ENCODE data around the gene TMEM17. TPM values are rescaled to one million over a fixed set of nuclear protein-coding genes. Genes with fewer than 3 reads are reported as not detected.

The TMEM17 gene
- total RNA-seq, 1 donor from 2014 or later: 1.4 TPM

- DNase-seq (ENCODE audit: low spot score): no peak
Measured at GRCh38 chr2:62473246-62473827, 32.7 kb downstream of the TMEM17 start.

DNA sequence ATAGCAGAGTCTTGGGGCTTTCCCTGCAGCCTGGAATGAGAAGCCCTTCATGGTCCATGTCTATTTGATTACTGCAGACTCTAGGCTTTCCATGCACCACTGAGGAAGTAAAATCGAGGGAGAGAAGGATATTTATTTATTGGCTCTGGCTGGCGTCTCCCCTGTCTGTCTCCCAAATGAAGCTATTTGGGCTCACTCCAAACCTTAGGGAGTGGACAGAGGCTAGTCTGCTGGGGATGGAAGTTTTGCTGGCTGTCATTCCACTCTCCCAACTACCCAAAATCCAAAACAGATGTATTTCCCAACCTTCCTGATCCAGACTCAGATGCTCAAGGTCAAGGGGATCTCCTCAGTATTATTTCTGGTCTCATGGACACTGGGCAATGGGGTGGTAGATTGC, 33.7 kb downstream of the TMEM17 start:
- DNase-seq (ENCODE audit: low spot score): no peak

- no peak for DNase-seq (ENCODE audit: low spot score)
Measured at GRCh38 chr2:62471816-62472215, 34.2 kb downstream of the TMEM17 start.

GRCh38 chr2:62471404-62471803, 34.6 kb downstream of the TMEM17 start:
- DNase-seq (ENCODE audit: low spot score): no peak

GRCh38 chr2:62469548-62469947, 36.4 kb downstream of the TMEM17 start:
- DNase-seq (ENCODE audit: low spot score): no peak

DNA sequence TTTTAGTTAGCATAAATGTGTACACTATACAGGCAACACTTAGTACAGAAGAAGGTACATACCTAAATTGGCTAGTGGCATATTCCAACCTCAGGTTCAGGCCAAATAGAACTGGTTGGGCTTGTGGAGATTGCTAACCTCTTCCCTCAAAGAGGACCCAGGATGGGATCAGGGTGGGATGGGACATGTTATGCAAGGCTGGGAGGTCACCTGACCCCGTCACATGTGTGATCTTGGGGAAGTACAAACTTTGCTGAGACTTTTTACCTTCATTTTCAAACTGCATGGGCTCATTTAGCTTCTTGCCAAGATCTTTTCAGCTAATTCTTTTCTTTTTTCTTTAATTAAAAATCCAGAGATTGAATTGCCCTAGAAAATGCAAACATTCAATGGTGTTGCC, 36.9 kb downstream of the TMEM17 start:
- no peak for DNase-seq (ENCODE audit: low spot score)

GRCh38 chr2:62467475-62468321, 38.3 kb downstream of the TMEM17 start:
- DNase-seq (ENCODE audit: low spot score): no peak

- DNase-seq (ENCODE audit: low spot score): no peak
Measured at GRCh38 chr2:62467100-62467474, 38.9 kb downstream of the TMEM17 start.

- DNase-seq (ENCODE audit: low spot score): no peak
Measured at GRCh38 chr2:62466503-62466854, 39.5 kb downstream of the TMEM17 start.

GRCh38 chr2:62465741-62466502, 40.1 kb downstream of the TMEM17 start:
- DNase-seq (ENCODE audit: low spot score): no peak

- DNase-seq (ENCODE audit: low spot score): no peak
Measured at GRCh38 chr2:62465039-62465740, 40.8 kb downstream of the TMEM17 start.

GRCh38 chr2:62464221-62465007, 41.6 kb downstream of the TMEM17 start:
- DNase-seq (ENCODE audit: low spot score): no peak

DNA sequence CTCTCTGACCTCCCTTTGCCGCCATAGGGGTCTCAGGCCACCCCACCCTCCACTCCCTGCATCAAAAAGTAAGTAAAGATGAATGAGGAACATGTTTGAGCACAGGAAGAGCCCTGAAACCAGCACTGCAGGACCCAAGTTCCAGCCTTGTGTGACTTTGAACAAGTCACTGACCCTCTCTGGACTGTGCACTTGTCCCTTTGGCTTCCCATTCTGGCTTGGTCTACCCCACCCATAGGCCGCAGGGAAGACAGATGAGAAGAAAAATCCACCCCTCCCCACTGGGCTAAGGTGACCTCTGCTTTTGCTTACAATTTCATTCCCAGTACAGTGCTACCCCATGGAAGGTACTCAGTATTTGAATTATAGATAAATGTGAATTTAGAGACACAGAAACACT, 43.8 kb downstream of the TMEM17 start:
- no peak for DNase-seq (ENCODE audit: low spot score)

DNA sequence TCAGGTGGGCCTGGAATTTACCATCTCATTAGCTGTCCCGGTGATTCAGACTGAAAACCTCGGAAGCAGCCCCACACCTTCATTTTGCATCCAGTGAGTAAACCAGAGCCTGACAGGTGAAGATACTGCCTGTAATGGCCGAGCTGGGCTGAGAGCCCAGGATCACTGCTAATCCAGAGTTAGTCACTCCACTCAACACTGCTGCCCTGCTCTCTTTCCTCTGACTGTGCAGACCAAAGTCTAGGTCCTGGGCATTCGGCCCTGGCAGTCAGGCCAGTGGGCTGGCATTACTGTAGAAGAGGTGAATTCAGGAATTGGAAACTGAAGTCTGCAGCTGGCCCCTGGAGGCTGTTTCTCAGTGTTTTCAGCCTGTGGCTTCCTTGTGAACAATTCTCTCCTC, 44.3 kb downstream of the TMEM17 start:
- DNase-seq (ENCODE audit: low spot score): no peak

- no peak for DNase-seq (ENCODE audit: low spot score)
Measured at GRCh38 chr2:62461017-62461553, 44.9 kb downstream of the TMEM17 start.

DNA sequence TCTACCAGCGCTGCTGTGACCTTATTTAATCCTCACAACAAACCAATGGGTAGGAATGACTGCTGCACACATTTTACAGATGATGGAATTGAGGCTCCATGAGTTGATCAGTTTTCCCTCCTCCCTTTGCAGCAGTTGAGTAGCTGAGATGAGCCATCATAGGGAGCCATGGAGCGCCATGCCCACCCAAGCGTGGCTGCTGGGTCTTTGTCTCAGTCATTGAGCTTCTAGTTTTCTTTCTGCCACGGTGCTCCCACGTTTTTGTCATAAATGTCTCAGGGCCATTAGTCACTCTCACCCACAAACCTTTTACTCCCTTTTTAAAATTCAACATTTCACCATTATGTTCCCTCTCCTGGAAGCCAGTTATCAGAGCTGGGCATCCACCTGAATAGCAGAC, 45.8 kb downstream of the TMEM17 start:
- DNase-seq (ENCODE audit: low spot score): no peak

- DNase-seq (ENCODE audit: low spot score): no peak
Measured at GRCh38 chr2:62459672-62460071, 46.3 kb downstream of the TMEM17 start.

GRCh38 chr2:62459106-62459505, 46.9 kb downstream of the TMEM17 start:
- DNase-seq (ENCODE audit: low spot score): no peak

DNA sequence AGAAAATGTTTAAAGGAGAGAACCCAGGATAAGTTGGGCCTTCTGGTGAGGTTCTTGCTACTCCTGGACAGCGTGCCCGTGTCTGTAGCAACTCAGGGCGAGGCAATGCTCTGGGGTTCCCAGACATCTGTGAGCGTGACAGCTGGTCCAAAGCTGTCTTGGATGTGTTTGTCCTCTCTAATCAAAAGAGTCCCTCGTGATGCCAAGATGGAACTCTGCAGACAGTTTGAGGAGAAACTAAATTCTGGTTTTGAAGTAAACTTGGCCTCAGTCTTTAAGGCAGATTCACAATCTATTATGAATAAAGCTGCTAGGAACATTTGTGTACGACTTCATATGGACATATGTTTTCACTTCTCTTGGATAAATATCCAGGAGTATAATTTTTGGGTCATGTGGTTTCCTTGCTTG, 47.3 kb downstream of the TMEM17 start:
- DNase-seq (ENCODE audit: low spot score): no peak

GRCh38 chr2:62458206-62458641, 47.8 kb downstream of the TMEM17 start:
- DNase-seq (ENCODE audit: low spot score): no peak

DNA sequence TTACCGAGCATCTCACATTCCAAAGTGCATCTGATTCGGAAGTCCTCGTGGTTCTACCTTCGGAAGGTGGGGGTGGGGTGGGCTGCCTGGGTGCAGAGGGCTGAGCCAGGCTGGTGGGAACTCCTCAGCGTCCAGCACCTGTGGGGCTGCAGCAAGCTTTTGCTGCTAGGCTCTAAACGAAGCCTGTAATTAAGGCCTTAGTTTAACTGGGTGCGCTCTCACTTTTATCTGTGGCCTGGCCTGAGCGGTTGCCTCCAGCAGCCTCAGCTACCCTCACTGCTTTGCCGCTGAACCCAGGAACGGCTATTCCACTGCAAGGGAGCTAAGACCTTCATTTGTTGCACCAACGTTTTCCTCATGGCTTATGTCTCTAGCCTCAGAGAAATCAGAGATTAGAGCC, 48.4 kb downstream of the TMEM17 start:
- no peak for DNase-seq (ENCODE audit: low spot score)
